ENCODE measurements around the gene LIPC. TPM values are rescaled to one million over a fixed set of nuclear protein-coding genes. Genes with fewer than 3 reads are reported as not detected.

The LIPC gene
- total and polyA plus RNA-seq, 8 donors = 0.11 to 1.0 (median 0.60) TPM

- H3K4me1 ChIP-seq = peaks cover 0 to 15% of the 10 kb centered on the region in 2 donors
- intact Hi-C loops (cut with DNase I) = no loop called here
- no peaks in the 10 kb centered on the region for H3K9me3 ChIP-seq
- ATAC-seq = no peak
- no peak for DNase-seq
- no peak for TF ChIP-seq CTCF (IDR thresholded peaks at IDR 0.05)
- H3K27me3 ChIP-seq = no peaks in the 10 kb centered on the region
- H3K27ac ChIP-seq = no peak overlapping the region
- no peak overlapping the region for H3K4me3 ChIP-seq
- no peaks in the 10 kb centered on the region for H3K36me3 ChIP-seq
These were observed 117.9 kb downstream of the LIPC start for GRCh38 chr15:58549785-58550074.

- Histone ChIP-seq H3K9me3 (no peaks in the 10 kb centered on the region), H3K27me3 (no peaks in the 10 kb centered on the region), H3K36me3 (no peaks in the 10 kb centered on the region), H3K4me1 (peaks cover 0 to 23% of the 10 kb centered on the region in 2 donors), H3K4me3 (no peak overlapping the region), H3K27ac (no peak overlapping the region)
- ATAC-seq = no peak
- no peak for TF ChIP-seq CTCF (IDR thresholded peaks at IDR 0.05)
- no peak for DNase-seq
- intact Hi-C loops (cut with DNase I) = no loop called here
These were observed 119.4 kb downstream of the LIPC start for GRCh38 chr15:58551084-58551763.

DNA sequence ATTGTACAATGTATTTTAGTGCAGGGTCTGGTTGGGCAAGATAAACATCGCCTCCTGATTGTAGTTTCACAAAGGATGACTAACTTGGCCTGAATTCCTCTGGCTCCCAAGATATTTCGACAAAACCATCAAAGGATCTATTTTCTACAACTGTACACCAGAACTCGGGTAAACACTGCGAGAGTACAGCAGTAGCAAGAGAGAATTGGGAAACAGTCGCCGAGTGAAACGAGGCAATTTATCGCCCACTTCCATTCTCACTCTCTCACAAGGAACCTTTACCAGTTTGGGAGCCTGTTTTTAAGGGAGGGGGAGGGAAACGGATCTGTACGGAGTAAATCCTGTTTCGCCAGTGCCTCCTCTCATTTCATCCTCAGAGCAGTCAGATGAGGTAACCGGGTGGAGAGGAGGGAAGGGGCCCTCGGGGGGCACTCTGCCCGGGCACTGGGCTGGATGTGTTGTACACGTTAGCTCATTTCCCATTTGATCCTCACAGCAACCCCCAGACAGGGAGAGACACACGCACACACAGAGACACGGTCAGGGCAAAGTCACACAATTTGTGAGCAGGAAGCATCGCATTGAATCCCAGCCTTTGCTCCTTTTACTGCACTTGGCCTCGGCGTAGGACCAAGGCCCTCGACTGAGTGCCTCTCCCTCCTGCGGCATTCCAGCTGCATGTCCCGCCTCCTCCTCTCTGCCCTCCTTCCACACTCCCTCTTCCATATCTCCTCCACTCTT is 120.1 kb downstream of the LIPC start:
- H3K9me3 ChIP-seq = no peaks in the 10 kb centered on the region
- H3K4me1 ChIP-seq = peaks cover 0 to 29% of the 10 kb centered on the region in 2 donors
- ATAC-seq = peak; percentile 77
- TF ChIP-seq CTCF (IDR thresholded peaks at IDR 0.05) = no peak
- no peaks in the 10 kb centered on the region for H3K36me3 ChIP-seq
- DNase-seq = peak in 2 of 4 donors; percentile 42 to 43
- no peak overlapping the region for H3K4me3 ChIP-seq
- intact Hi-C loops (cut with DNase I) = no loop called here
- peak overlapping the region; percentile 51 to 75 for H3K27ac ChIP-seq
- no peaks in the 10 kb centered on the region for H3K27me3 ChIP-seq

GRCh38 chr15:58552505-58553364 is 120.9 kb downstream of the LIPC start:
- TF ChIP-seq CTCF (IDR thresholded peaks at IDR 0.05) = no peak
- DNase-seq = peak in 1 of 4 donors; percentile 21
- Histone ChIP-seq H3K4me3 (no peak overlapping the region), H3K4me1 (peaks cover 0 to 30% of the 10 kb centered on the region in 2 donors), H3K36me3 (no peaks in the 10 kb centered on the region), H3K27me3 (no peaks in the 10 kb centered on the region), H3K9me3 (no peaks in the 10 kb centered on the region), H3K27ac (peak overlapping the region; percentile 51 to 75)
- intact Hi-C loops (cut with DNase I) = no loop called here
- no peak for ATAC-seq

Data from left lung (tissue), 10 donors.